ENCODE measurements around the gene ERN1. TPM values are rescaled to one million over a fixed set of nuclear protein-coding genes. Genes with fewer than 3 reads are reported as not detected.

Gene ERN1
- polyA plus RNA-seq, 1 donor from 2014 or later = 2.3 TPM

- no peaks in the 10 kb centered on the region for H3K9me3 ChIP-seq (ENCODE audit: low read length)
- no peak overlapping the region for H3K9ac ChIP-seq (ENCODE audit: low read length)
- H3K4me2 ChIP-seq (ENCODE audit: low read length) = no peak overlapping the region
- no peaks in the 10 kb centered on the region for H4K20me1 ChIP-seq (ENCODE audit: insufficient read depth)
- H3K27me3 ChIP-seq (ENCODE audit: insufficient read depth, low read depth, low read length) = no peaks in the 10 kb centered on the region
- H3K27ac ChIP-seq (ENCODE audit: low read length) = no peak overlapping the region
- H3K9me2 ChIP-seq (ENCODE audit: insufficient read depth, low read length) = no peaks in the 10 kb centered on the region
- TF ChIP-seq EZH2 (IDR thresholded peaks at IDR 0.05; ENCODE audit: borderline replicate concordance, insufficient read depth, low read length, poor library complexity, severe bottlenecking) (no peak), POLR2AphosphoS5 (IDR thresholded peaks at IDR 0.05) (no peak), REST (IDR thresholded peaks at IDR 0.05; ENCODE audit: borderline replicate concordance) (no peak), MXI1 (conservative IDR thresholded peaks at IDR 0.05; ENCODE audit: poor library complexity, severe bottlenecking) (no peak), CTCF (IDR thresholded peaks at IDR 0.05; ENCODE audit: poor library complexity, severe bottlenecking) (no peak), SMC3 (conservative IDR thresholded peaks at IDR 0.05; ENCODE audit: poor library complexity) (no peak), EP300 (conservative IDR thresholded peaks at IDR 0.05; ENCODE audit: poor library complexity, severe bottlenecking) (no peak), RAD21 (conservative IDR thresholded peaks at IDR 0.05) (no peak), TAF1 (IDR thresholded peaks at IDR 0.05; ENCODE audit: low read depth) (no peak)
- no peaks in the 10 kb centered on the region for H3K79me2 ChIP-seq (replicated peaks; ENCODE audit: insufficient read depth, low read length)
- no peaks in the 10 kb centered on the region for H3K36me3 ChIP-seq (ENCODE audit: insufficient read depth, low read length)
- H3K4me3 ChIP-seq (ENCODE audit: low read length) = no peak overlapping the region
- H3F3A ChIP-seq (ENCODE audit: insufficient read depth, low read length, poor library complexity, severe bottlenecking) = no peaks in the 10 kb centered on the region
- no peak overlapping the region for H2AFZ ChIP-seq (ENCODE audit: low read depth, low read length)
Observed at GRCh38 chr17:64176556-64176955, 46.6 kb upstream of the ERN1 start.

- Histone ChIP-seq H3K9ac (ENCODE audit: low read length) (no peak overlapping the region), H3F3A (ENCODE audit: insufficient read depth, low read length, poor library complexity, severe bottlenecking) (no peaks in the 10 kb centered on the region), H3K27me3 (ENCODE audit: insufficient read depth, low read depth, low read length) (no peaks in the 10 kb centered on the region), H4K20me1 (ENCODE audit: insufficient read depth) (no peaks in the 10 kb centered on the region), H2AFZ (ENCODE audit: low read depth, low read length) (no peak overlapping the region), H3K9me2 (ENCODE audit: insufficient read depth, low read length) (no peaks in the 10 kb centered on the region), H3K4me2 (ENCODE audit: low read length) (no peak overlapping the region), H3K27ac (ENCODE audit: low read length) (no peak overlapping the region), H3K36me3 (ENCODE audit: insufficient read depth, low read length) (no peaks in the 10 kb centered on the region), H3K79me2 (replicated peaks; ENCODE audit: insufficient read depth, low read length) (no peaks in the 10 kb centered on the region), H3K4me3 (ENCODE audit: low read length) (no peak overlapping the region), H3K9me3 (ENCODE audit: low read length) (no peaks in the 10 kb centered on the region)
- TF ChIP-seq SMC3 (conservative IDR thresholded peaks at IDR 0.05; ENCODE audit: poor library complexity) = no peak
Observed at GRCh38 chr17:64174686-64175456, 44.9 kb upstream of the ERN1 start.

Data from neural cell (in vitro differentiated cells).